Astrocyte of the cerebellum (primary cell): ENCODE measurements around the gene NIM1K.

Source experiments
- DNase-seq: peaks from one replicate; pipeline ENCODE4 v3.0.0-alpha.2; 2011; ENCODE audit warnings: low read depth
- H3K4me3 ChIP-seq: 2 replicates; pipeline ENCODE4 v1.5.1; 2011; ENCODE audit warnings: mild to moderate bottlenecking, low read depth, low read length, moderate library complexity
- CTCF ChIP-seq: IDR thresholded peaks from 2 replicates; pipeline ENCODE4 v1.5.1; 2012; ENCODE audit warnings: low read length, low read depth, moderate library complexity, mild to moderate bottlenecking; ENCODE audit errors: missing control alignments
- in situ Hi-C: cut with HindIII; loops from 2 replicates; pipeline ENCODE4 v1.10.0; 2017; ENCODE audit warnings: low sequenced_read_pairs

The NIM1K gene

GRCh38 chr5:43270645-43271044 is 78.6 kb downstream of the NIM1K start:
- in situ Hi-C loops, result no loop called here
- TF ChIP-seq CTCF, result no peak
- no peak overlapping the region for H3K4me3 ChIP-seq
- no peak for DNase-seq

GRCh38 chr5:43273552-43273951 is 81.5 kb downstream of the NIM1K start:
- no peak for TF ChIP-seq CTCF
- in situ Hi-C loops, result no loop called here
- no peak for DNase-seq
- no peak overlapping the region for H3K4me3 ChIP-seq

- no peak overlapping the region for H3K4me3 ChIP-seq
- in situ Hi-C loops, result no loop called here
- no peak for TF ChIP-seq CTCF
- no peak for DNase-seq
Measured at GRCh38 chr5:43274435-43275114, 82.5 kb downstream of the NIM1K start.

GRCh38 chr5:43275391-43275790 is 83.4 kb downstream of the NIM1K start:
- TF ChIP-seq CTCF, result no peak

GRCh38 chr5:43279548-43280274 is 87.7 kb downstream of the NIM1K start:
- in situ Hi-C loops, result no loop called here
- H3K4me3 ChIP-seq, result no peak overlapping the region
- no peak for TF ChIP-seq CTCF
- no peak for DNase-seq

More at GRCh38 chr5:43275391-43275790, 83.4 kb downstream of the NIM1K start:
- no peak for DNase-seq
- no peak overlapping the region for H3K4me3 ChIP-seq
- in situ Hi-C loops, result no loop called here

- H3K4me3 ChIP-seq, result no peak overlapping the region
- in situ Hi-C loops, result no loop called here
- DNase-seq, result no peak
- TF ChIP-seq CTCF, result no peak
Measured at GRCh38 chr5:43281840-43282658, 90.0 kb downstream of the NIM1K start.
